22Rv1 (cell line): ENCODE measurements around the gene WBP1L.

Experiments
- CTCF ChIP-seq: fragments of 450-650 bp; IDR thresholded peaks from 2 replicates; pipeline ENCODE4 v1.5.1; 2017; ENCODE audit warnings: mild to moderate bottlenecking
- ZFX ChIP-seq: fragments of 450-650 bp; IDR thresholded peaks from 2 replicates; pipeline ENCODE4 v1.6.1; 2017; ENCODE audit warnings: antibody characterized with exemption, borderline replicate concordance

DNA sequence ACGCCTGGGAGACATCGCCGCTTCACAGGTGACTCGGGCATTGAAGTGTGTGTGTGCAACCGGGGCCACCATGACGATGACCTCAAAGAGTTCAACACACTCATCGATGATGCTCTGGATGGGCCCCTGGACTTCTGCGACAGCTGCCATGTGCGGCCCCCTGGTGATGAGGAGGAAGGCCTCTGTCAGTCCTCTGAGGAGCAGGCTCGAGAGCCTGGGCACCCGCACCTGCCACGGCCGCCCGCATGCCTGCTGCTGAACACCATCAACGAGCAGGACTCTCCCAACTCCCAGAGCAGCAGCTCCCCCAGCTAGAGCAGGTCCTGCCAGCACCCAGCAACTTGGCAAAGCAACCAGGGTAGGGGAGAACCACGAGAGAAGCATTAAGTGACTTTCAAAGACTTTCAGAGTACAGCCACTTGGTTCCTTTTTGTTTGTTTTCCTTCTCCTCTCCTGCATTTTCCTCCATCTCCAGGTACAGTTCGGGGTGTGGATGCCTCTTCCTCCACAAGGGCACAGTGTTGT lies 69.3 kb downstream of the WBP1L start:
- TF ChIP-seq CTCF (no peak), ZFX (no peak)
